GM12875 (cell line): ENCODE results near the gene NADK.
"Not testable (repeated sequence)": the region's sequence is repeated elsewhere in the genome, so short reads cannot be mapped to it uniquely, and the experiment has no call there.

ENCODE experiments used
- H3K4me3 ChIP-seq: one replicate; pipeline ENCODE4 v1.5.1; 2011; ENCODE audit warnings: low read depth, low read length, control low read depth
- TF ChIP-seq, protein P1 (sequence below): IDR thresholded peaks from 2 replicates; pipeline ENCODE4 v1.5.1; 2011; ENCODE audit warnings: low read depth, mild to moderate bottlenecking, control low read depth, inconsistent platforms, low read length, moderate library complexity, borderline replicate concordance; ENCODE audit not compliant: insufficient read depth

Gene NADK

DNA sequence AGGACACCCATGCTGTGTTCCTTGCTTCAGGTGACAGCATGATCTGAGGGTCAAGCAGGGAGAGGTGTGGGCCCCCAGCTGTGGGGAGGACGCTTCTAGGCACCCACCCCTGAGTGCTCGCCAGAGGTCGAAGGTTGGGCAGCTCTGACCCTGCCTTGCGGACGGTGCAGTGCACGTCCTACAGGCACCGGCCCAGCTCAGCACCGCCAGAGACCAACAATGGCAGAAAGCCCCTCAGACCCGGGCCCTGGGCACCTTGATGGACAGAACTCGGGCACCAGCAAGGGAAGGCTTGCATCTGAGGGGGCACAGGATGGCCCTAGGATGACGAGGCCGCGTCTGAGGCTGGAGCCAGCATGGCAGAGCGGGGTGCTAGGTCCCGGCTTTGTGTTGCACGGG is 24.7 kb downstream of the NADK start:
- TF ChIP-seq, protein P1, sequence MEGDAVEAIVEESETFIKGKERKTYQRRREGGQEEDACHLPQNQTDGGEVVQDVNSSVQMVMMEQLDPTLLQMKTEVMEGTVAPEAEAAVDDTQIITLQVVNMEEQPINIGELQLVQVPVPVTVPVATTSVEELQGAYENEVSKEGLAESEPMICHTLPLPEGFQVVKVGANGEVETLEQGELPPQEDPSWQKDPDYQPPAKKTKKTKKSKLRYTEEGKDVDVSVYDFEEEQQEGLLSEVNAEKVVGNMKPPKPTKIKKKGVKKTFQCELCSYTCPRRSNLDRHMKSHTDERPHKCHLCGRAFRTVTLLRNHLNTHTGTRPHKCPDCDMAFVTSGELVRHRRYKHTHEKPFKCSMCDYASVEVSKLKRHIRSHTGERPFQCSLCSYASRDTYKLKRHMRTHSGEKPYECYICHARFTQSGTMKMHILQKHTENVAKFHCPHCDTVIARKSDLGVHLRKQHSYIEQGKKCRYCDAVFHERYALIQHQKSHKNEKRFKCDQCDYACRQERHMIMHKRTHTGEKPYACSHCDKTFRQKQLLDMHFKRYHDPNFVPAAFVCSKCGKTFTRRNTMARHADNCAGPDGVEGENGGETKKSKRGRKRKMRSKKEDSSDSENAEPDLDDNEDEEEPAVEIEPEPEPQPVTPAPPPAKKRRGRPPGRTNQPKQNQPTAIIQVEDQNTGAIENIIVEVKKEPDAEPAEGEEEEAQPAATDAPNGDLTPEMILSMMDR: no peak
- H3K4me3 ChIP-seq: no peak overlapping the region

DNA sequence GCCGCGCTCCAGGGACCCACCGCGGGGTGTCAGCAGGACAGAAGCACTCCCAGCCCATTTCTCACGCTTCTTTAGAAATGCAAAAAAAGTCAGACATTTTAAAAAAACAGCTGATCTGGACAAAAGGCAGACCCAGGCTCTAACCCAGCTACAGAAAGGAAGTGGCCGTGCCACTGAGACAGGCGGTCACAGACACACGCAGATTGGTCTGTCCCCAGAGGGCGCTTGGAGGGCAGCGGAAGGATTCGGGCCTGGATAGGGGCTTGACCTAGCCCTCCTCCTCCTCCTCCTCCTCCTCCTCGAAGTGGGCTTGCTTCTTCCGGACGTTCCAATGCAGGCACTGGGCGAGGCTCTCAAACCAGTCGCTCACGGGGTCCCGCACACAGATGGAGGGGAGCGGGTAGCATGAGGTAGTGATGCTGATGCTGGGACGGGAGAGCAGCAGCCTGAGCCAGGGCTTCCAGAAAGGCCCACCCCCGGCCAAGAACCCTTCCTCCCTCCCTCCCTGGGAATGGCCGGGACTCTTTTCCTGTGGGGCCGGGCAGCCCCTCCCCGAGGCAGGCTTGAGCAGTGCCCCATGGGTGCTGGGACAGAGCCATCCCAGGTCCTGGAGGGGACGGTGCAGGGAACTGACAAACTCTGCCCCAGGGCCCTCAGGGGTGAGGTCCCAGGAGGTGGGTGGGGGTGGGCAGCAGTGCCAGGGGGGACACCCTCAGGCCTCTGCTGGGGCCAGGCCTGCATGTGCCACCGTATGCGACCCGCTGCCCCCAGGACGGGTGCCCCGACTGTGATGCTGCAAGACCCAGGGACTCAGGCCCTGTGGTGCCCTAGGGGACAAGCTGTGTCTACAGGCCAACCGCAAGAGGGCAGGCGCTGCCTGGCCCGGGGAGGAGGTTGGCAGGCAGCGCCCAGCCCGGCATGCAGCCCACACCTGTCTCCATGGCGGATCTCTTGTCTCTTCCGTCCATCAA is 25.3 kb downstream of the NADK start:
- H3K4me3 ChIP-seq: no peak overlapping the region
- TF ChIP-seq, protein P1: no peak

GRCh38 chr1:1752190-1752589 is 26.1 kb downstream of the NADK start:
- no peak overlapping the region for H3K4me3 ChIP-seq
- TF ChIP-seq, protein P1: no peak

DNA sequence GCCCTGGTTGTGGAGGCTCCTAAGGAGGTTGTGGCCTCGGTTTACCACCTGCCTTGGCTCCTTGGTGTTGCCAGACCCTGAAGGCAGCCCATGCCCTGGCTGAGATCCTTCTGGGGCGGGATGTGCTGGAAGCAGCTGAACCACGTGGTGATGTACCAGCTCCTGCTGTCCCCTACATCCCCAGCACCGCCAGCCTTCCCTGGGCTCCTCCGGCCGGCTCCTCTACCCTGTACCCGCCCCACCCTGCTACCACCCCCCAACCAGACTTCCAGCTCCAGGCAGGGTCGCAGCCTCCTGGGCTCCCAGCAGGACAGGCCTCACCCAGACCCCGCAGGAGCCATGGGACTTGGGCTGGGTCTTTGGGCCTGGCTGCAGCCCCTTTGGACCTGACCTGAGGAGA is 28.3 kb downstream of the NADK start:
- not testable (repeated sequence) for H3K4me3 ChIP-seq

GRCh38 chr1:1748686-1749321 is 29.5 kb downstream of the NADK start:
- no peak overlapping the region for H3K4me3 ChIP-seq
- TF ChIP-seq, protein P1: no peak

DNA sequence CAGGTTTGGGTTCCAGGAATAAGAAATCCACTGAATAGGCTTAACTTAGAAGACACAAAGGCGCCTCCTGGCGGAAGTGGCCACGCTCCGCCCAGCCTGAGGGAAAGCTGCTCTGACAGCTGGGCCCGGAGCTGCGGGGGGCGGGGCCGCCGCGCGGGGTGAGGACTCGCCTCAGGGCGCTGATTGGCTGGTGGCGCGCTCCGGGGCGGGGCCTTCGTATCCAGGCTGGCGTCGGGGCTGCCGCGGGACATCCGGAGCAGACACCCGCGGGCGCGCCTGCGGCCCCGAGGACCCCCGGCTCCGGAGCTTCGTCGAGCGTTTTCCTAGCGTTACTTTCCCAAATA is 31.7 kb downstream of the NADK start:
- H3K4me3 ChIP-seq: not testable (repeated sequence)

- peak overlapping the region; percentile 54 for H3K4me3 ChIP-seq
These were observed 32.4 kb downstream of the NADK start for GRCh38 chr1:1745651-1746565.

GRCh38 chr1:1742529-1742928 is 35.7 kb downstream of the NADK start:
- H3K4me3 ChIP-seq: not testable (repeated sequence)

- not testable (repeated sequence) for H3K4me3 ChIP-seq
These were observed 37.3 kb downstream of the NADK start for GRCh38 chr1:1741013-1741412.

GRCh38 chr1:1738799-1739337 is 39.4 kb downstream of the NADK start:
- not testable (repeated sequence) for H3K4me3 ChIP-seq

- H3K4me3 ChIP-seq: not testable (repeated sequence)
These were observed 40.3 kb downstream of the NADK start for GRCh38 chr1:1737675-1738590.
